Calu3 (cell line): ENCODE results near the gene ZNF394. TPM values are rescaled to one million over a fixed set of nuclear protein-coding genes. Genes with fewer than 3 reads are reported as not detected.

Source experiments
- BruUV-seq: library from RNA; stranded (reverse); fragments of 400-500 nt; replicated peaks from 2 replicates; lab custom pipeline; 2021; lab: Mats Ljungman, UMichigan
- CTCF ChIA-PET: fragments of 300-600 bp; sonication (Branson Sonifier 250); formaldehyde crosslinking; loops from one replicate; lab custom pipeline; 2022; ENCODE audit warnings: antibody characterized with exemption; lab: Charles Lee
- DNase-seq: peaks from one replicate; pipeline ENCODE4 v3.0.0; 2022
- H3K27ac Mint-ChIP-seq: one replicate; pipeline ENCODE4 v1.8.0; 2022; ENCODE audit warnings: mixed read lengths; ENCODE audit not compliant: unreplicated experiment
- H3K27me3 Mint-ChIP-seq: one replicate; pipeline ENCODE4 v1.8.0; 2022; ENCODE audit warnings: mixed read lengths; ENCODE audit not compliant: unreplicated experiment
- H3K36me3 Mint-ChIP-seq: one replicate; pipeline ENCODE4 v1.8.0; 2022; ENCODE audit warnings: mild to moderate bottlenecking, moderate library complexity, mixed read lengths; ENCODE audit not compliant: insufficient read depth, unreplicated experiment
- H3K4me1 Mint-ChIP-seq: one replicate; pipeline ENCODE4 v1.8.0; 2022; ENCODE audit warnings: mild to moderate bottlenecking, low read depth, mixed read lengths; ENCODE audit not compliant: unreplicated experiment
- H3K4me3 Mint-ChIP-seq: one replicate; pipeline ENCODE4 v1.8.0; 2022; ENCODE audit warnings: mild to moderate bottlenecking, low read depth, moderate library complexity, mixed read lengths; ENCODE audit not compliant: unreplicated experiment
- H3K9me3 Mint-ChIP-seq: one replicate; pipeline ENCODE4 v1.8.0; 2022; ENCODE audit warnings: low read depth, mixed read lengths; ENCODE audit not compliant: unreplicated experiment
- intact Hi-C: fragments of 100-400 bp; cut with micrococcal nuclease; formaldehyde crosslinking; loops from one replicate; pipeline ENCODE4 v1.10.0; 2022; ENCODE audit not compliant: unreplicated experiment
- total RNA-seq: library from RNA; stranded (reverse); gene quantifications from 2 replicates; pipeline ENCODE4 v1.2.3, GENCODE V29; 2022
- TF ChIP-seq, protein P1 (sequence below): fragments of 200-600 bp; IDR thresholded peaks from one replicate; pipeline ENCODE4 v1.8.0; 2022; ENCODE audit warnings: antibody characterized with exemption; ENCODE audit not compliant: unreplicated experiment

ZNF394 gene
- total RNA-seq, 1 experiment from 2014 or later = 17.3 TPM

DNA sequence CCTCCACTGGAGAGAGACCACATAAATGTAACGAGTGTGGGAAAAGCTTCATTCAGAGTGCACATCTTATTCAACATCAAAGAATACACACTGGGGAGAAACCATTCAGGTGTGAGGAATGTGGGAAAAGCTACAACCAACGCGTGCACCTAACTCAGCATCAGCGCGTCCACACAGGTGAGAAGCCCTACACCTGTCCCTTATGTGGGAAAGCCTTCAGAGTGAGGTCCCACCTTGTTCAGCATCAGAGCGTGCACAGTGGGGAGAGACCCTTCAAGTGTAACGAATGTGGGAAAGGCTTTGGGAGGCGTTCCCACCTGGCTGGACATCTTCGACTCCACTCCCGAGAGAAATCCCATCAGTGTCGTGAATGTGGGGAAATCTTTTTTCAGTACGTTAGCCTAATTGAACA is 31.3 kb upstream of the ZNF394 start:
- Mint-ChIP-seq H3K9me3 (peaks cover 12% of the 10 kb centered on the region), H3K4me1 (no peaks in the 10 kb centered on the region), H3K27ac (no peak overlapping the region), H3K36me3 (peaks cover 31% of the 10 kb centered on the region), H3K4me3 (no peak overlapping the region), H3K27me3 (no peaks in the 10 kb centered on the region)
- intact Hi-C loops = no loop called here
- no TSS peak for BruUV-seq
- TF ChIP-seq, protein P1, sequence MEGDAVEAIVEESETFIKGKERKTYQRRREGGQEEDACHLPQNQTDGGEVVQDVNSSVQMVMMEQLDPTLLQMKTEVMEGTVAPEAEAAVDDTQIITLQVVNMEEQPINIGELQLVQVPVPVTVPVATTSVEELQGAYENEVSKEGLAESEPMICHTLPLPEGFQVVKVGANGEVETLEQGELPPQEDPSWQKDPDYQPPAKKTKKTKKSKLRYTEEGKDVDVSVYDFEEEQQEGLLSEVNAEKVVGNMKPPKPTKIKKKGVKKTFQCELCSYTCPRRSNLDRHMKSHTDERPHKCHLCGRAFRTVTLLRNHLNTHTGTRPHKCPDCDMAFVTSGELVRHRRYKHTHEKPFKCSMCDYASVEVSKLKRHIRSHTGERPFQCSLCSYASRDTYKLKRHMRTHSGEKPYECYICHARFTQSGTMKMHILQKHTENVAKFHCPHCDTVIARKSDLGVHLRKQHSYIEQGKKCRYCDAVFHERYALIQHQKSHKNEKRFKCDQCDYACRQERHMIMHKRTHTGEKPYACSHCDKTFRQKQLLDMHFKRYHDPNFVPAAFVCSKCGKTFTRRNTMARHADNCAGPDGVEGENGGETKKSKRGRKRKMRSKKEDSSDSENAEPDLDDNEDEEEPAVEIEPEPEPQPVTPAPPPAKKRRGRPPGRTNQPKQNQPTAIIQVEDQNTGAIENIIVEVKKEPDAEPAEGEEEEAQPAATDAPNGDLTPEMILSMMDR = no peak
- DNase-seq = no peak
- CTCF ChIA-PET = no interaction called here

GRCh38 chr7:99525713-99526440 is 25.8 kb upstream of the ZNF394 start:
- no peak overlapping the region for H3K27ac Mint-ChIP-seq
- H3K36me3 Mint-ChIP-seq = peaks cover 34% of the 10 kb centered on the region
- CTCF ChIA-PET = interaction anchor here (0.6 to 1.0 kb wide), 5 partner anchors 55 to 103 kb away, joined by 3 to 12 read pairs (median 3); partner anchors contain the start of gene ZSCAN25
- H3K9me3 Mint-ChIP-seq = no peaks in the 10 kb centered on the region
- intact Hi-C loops = no loop called here
- H3K4me3 Mint-ChIP-seq = no peak overlapping the region
- TF ChIP-seq, protein P1 = no peak
- H3K4me1 Mint-ChIP-seq = no peaks in the 10 kb centered on the region
- no TSS peak for BruUV-seq
- no peaks in the 10 kb centered on the region for H3K27me3 Mint-ChIP-seq
- DNase-seq = peak; percentile 10

- TF ChIP-seq, protein P1 = no peak
- intact Hi-C loops = no loop called here
- no peak for DNase-seq
- no TSS peak for BruUV-seq
- no peaks in the 10 kb centered on the region for H3K27me3 Mint-ChIP-seq
- H3K27ac Mint-ChIP-seq = no peak overlapping the region
- H3K4me1 Mint-ChIP-seq = no peaks in the 10 kb centered on the region
- H3K36me3 Mint-ChIP-seq = peaks cover 14% of the 10 kb centered on the region
- CTCF ChIA-PET = no interaction called here
- H3K4me3 Mint-ChIP-seq = no peak overlapping the region
- no peaks in the 10 kb centered on the region for H3K9me3 Mint-ChIP-seq
These were observed 21.3 kb upstream of the ZNF394 start for GRCh38 chr7:99521399-99521798.

GRCh38 chr7:99514050-99514449 is 14.0 kb upstream of the ZNF394 start:
- DNase-seq = no peak
- Mint-ChIP-seq H3K9me3 (no peaks in the 10 kb centered on the region), H3K27me3 (no peaks in the 10 kb centered on the region), H3K4me3 (no peak overlapping the region), H3K27ac (no peak overlapping the region), H3K4me1 (no peaks in the 10 kb centered on the region), H3K36me3 (peaks cover 6% of the 10 kb centered on the region)
- TF ChIP-seq, protein P1 = no peak
- no TSS peak for BruUV-seq
- CTCF ChIA-PET = no interaction called here
- intact Hi-C loops = no loop called here
